Mesenchymal stem cell (in vitro differentiated cells and primary cell): ENCODE measurements around the gene TLE7. TPM values are rescaled to one million over a fixed set of nuclear protein-coding genes. Genes with fewer than 3 reads are reported as not detected.

Experiments used
- DNase-seq: peaks from one replicate; pipeline ENCODE4 v3.0.0-alpha.2; 2013
- H2AFZ ChIP-seq: one replicate; pipeline ENCODE4 v1.6.1; 2013; ENCODE audit warnings: low read depth, mild to moderate bottlenecking, control low read depth, inconsistent platforms, low read length, moderate library complexity
- H2AK5ac ChIP-seq: 2 replicates; pipeline ENCODE4 v1.6.1; 2013; ENCODE audit warnings: low read length, moderate library complexity, mild to moderate bottlenecking, inconsistent platforms; ENCODE audit not compliant: severe bottlenecking
- H2BK120ac ChIP-seq: one replicate; pipeline ENCODE4 v1.6.1; 2013; ENCODE audit warnings: low read depth, mild to moderate bottlenecking, inconsistent platforms, low read length, moderate library complexity
- H2BK12ac ChIP-seq, 2 experiments: one replicate each; pipeline ENCODE4 v1.6.1; 2013; ENCODE audit warnings: inconsistent platforms in 2 of 2, low read length in 2 of 2, mild to moderate bottlenecking in 2 of 2, moderate library complexity in 2 of 2, control low read depth in 1 of 2
- H2BK15ac ChIP-seq: one replicate; pipeline ENCODE4 v1.6.1; 2013; ENCODE audit warnings: mild to moderate bottlenecking, low read depth, inconsistent platforms; ENCODE audit not compliant: poor library complexity, severe bottlenecking
- H2BK5ac ChIP-seq: 2 replicates; pipeline ENCODE4 v1.6.1; 2013; ENCODE audit warnings: low read depth, mild to moderate bottlenecking, low read length, control low read depth, inconsistent platforms; ENCODE audit not compliant: poor library complexity, severe bottlenecking
- H3K14ac ChIP-seq, 2 experiments: one replicate each; pipeline ENCODE4 v1.6.1; 2013; ENCODE audit warnings: inconsistent platforms in 2 of 2, low read length in 2 of 2, control low read depth in 1 of 2, mild to moderate bottlenecking in 1 of 2, moderate library complexity in 1 of 2
- H3K18ac ChIP-seq, 2 experiments: one replicate each; pipeline ENCODE4 v1.6.1; 2013; ENCODE audit warnings: inconsistent platforms in 2 of 2, low read length in 2 of 2, control low read depth in 1 of 2, low read depth in 1 of 2, mild to moderate bottlenecking in 1 of 2
- H3K23ac ChIP-seq, 2 experiments: one replicate each; pipeline ENCODE4 v1.6.1; 2013; ENCODE audit warnings: inconsistent platforms in 2 of 2, low read length in 2 of 2, mild to moderate bottlenecking in 2 of 2, moderate library complexity in 2 of 2, control low read depth in 1 of 2
- H3K27ac ChIP-seq: 2 replicates; pipeline ENCODE4 v1.5.1; 2013; ENCODE audit warnings: mild to moderate bottlenecking, moderate library complexity, low read length, control low read depth, inconsistent platforms; ENCODE audit not compliant: poor library complexity, severe bottlenecking
- H3K27me3 ChIP-seq, 2 experiments: 2 replicates each; pipeline versions ENCODE4 v1.6.1 to v1.7.0; 2013; ENCODE audit warnings: low read length in 2 of 2, mild to moderate bottlenecking in 2 of 2, moderate library complexity in 2 of 2, control low read depth in 1 of 2, inconsistent platforms in 1 of 2; ENCODE audit not compliant: control insufficient read depth in 1 of 2, insufficient read depth in 1 of 2
- H3K36me3 ChIP-seq, 2 experiments: 2 replicates each; pipeline versions ENCODE4 v1.6.1 to v1.7.0; 2013; ENCODE audit warnings: low read length in 2 of 2, control low read depth in 1 of 2, inconsistent platforms in 1 of 2, low read depth in 1 of 2, mild to moderate bottlenecking in 1 of 2; ENCODE audit not compliant: insufficient read depth in 2 of 2, control insufficient read depth in 1 of 2
- H3K4ac ChIP-seq, 2 experiments: one replicate each; pipeline ENCODE4 v1.6.1; 2013; ENCODE audit warnings: inconsistent platforms in 2 of 2, low read length in 2 of 2, mild to moderate bottlenecking in 2 of 2, moderate library complexity in 2 of 2, control low read depth in 1 of 2, low read depth in 1 of 2
- H3K4me1 ChIP-seq: 2 replicates; pipeline ENCODE4 v1.6.1; 2013; ENCODE audit warnings: low read depth, low read length, control low read depth; ENCODE audit not compliant: control insufficient read depth, insufficient read depth
- H3K4me2 ChIP-seq: 2 replicates; pipeline ENCODE4 v1.6.1; 2013; ENCODE audit warnings: low read length, mild to moderate bottlenecking, inconsistent platforms; ENCODE audit not compliant: poor library complexity, severe bottlenecking
- H3K4me3 ChIP-seq, 2 experiments: 2 replicates each; pipeline versions ENCODE4 v1.5.1 to v1.7.0; 2013; ENCODE audit warnings: low read length in 2 of 2, mild to moderate bottlenecking in 2 of 2, control low read depth in 1 of 2, low read depth in 1 of 2; ENCODE audit not compliant: insufficient read depth in 1 of 2
- H3K79me1 ChIP-seq: replicated peaks from 2 replicates; pipeline ENCODE4 v1.6.1; 2013; ENCODE audit warnings: mild to moderate bottlenecking, control low read depth, low read length, inconsistent platforms; ENCODE audit not compliant: poor library complexity, severe bottlenecking
- H3K9ac ChIP-seq: 2 replicates; pipeline ENCODE4 v1.7.0; 2013; ENCODE audit warnings: mild to moderate bottlenecking, low read length, moderate library complexity
- H3K9me3 ChIP-seq: 2 replicates; pipeline ENCODE4 v1.7.0; 2013; ENCODE audit warnings: mild to moderate bottlenecking, low read length; ENCODE audit not compliant: control insufficient read depth
- H4K8ac ChIP-seq: one replicate; pipeline ENCODE4 v1.6.1; 2013; ENCODE audit warnings: inconsistent platforms, mild to moderate bottlenecking, low read length, moderate library complexity
- H4K91ac ChIP-seq: one replicate; pipeline ENCODE4 v1.6.1; 2013; ENCODE audit warnings: mild to moderate bottlenecking, low read length, inconsistent platforms
- WGBS: methylation state at CpG from one replicate; pipeline ENCODE4 v1.1.7; 2013; ENCODE audit warnings: mixed read lengths; 5-methylcytosine and 5-hydroxymethylcytosine counted together
- polyA plus RNA-seq, 2 experiments: library from polyadenylated mRNA; stranded (reverse); fragments of 200-250 nt; gene quantifications; one replicate each; pipeline ENCODE4 v1.2.3, GENCODE V29; 2013

TLE7 gene
- not detected for polyA plus RNA-seq (2013, experiment 1 of 2)
- polyA plus RNA-seq (2013, experiment 2 of 2): not detected

DNA sequence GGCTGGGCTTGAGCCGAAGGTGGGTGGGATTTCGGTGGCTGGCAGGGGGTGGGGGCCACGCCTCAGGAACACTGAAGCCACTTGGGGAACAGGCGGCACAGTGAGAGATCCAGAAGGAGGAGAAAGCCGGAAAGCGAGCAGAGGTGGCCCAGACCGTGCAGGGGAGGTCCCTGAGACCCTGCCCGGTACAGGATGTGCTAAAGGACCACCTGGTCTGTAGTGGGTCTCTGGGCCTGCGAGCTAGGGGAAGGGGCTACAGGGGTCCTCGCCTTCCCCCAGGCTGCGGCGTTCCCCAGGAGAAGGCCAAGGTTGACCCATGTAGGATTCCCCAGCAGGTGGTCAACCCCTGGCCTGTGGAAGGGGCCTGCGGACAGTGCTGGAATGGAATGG lies at the start of gene TLE7:
TSS of gene TLE7 (minus strand) at position 4 of the 390 bp plus-strand sequence. CDS start 8,730 bp downstream, outside the sequence.
- Histone ChIP-seq H3K27ac (no peak within 1 kb of the TSS), H3K18ac (no peak within 1 kb of the TSS), H3K9me3 (peaks cover 41% of the 10 kb centered on the region), H2BK12ac (no peak within 1 kb of the TSS), H3K23ac (no peak within 1 kb of the TSS), H4K91ac (no peak within 1 kb of the TSS), H3K79me1 (no peaks in the 10 kb centered on the region), H3K4me1 (no peaks in the 10 kb centered on the region), H3K4me2 (no peak within 1 kb of the TSS), H4K8ac (no peak within 1 kb of the TSS), H3K4ac (no peak within 1 kb of the TSS), H2BK5ac (no peak within 1 kb of the TSS), H2BK15ac (no peak within 1 kb of the TSS), H3K9ac (no peak within 1 kb of the TSS), H2BK120ac (no peak within 1 kb of the TSS), H2AFZ (no peak within 1 kb of the TSS), H3K27me3 (peaks cover 0 to 9% of the 10 kb centered on the region in 2 experiments), H3K36me3 (peaks cover 0 to 2% of the 10 kb centered on the region in 2 experiments), H3K4me3 (no peak within 1 kb of the TSS), H3K14ac (no peak within 1 kb of the TSS), H2AK5ac (no peak within 1 kb of the TSS)
- WGBS: 88% methylated on average over 13 of the region's 13 CpGs
- DNase-seq: no peak

GRCh38 chr16:71491054-71491453 lies 49.2 kb upstream of the TLE7 start:
- Histone ChIP-seq H2AK5ac (no peak overlapping the region), H3K9ac (no peak overlapping the region), H3K36me3 (no peaks in the 10 kb centered on the region), H2BK15ac (no peak overlapping the region), H3K4ac (no peak overlapping the region), H3K9me3 (no peaks in the 10 kb centered on the region), H2BK5ac (no peak overlapping the region), H3K4me3 (no peak overlapping the region), H2AFZ (no peak overlapping the region), H3K27me3 (peaks cover 0 to 9% of the 10 kb centered on the region in 2 experiments), H4K91ac (no peak overlapping the region), H2BK12ac (no peak overlapping the region), H3K79me1 (no peaks in the 10 kb centered on the region), H2BK120ac (no peak overlapping the region), H4K8ac (no peak overlapping the region), H3K14ac (no peak overlapping the region), H3K4me2 (no peak overlapping the region), H3K23ac (no peak overlapping the region), H3K4me1 (no peaks in the 10 kb centered on the region), H3K18ac (no peak overlapping the region), H3K27ac (no peak overlapping the region)
- 27% methylated on average over 2 of the region's 3 CpGs for WGBS
- no peak for DNase-seq

DNA sequence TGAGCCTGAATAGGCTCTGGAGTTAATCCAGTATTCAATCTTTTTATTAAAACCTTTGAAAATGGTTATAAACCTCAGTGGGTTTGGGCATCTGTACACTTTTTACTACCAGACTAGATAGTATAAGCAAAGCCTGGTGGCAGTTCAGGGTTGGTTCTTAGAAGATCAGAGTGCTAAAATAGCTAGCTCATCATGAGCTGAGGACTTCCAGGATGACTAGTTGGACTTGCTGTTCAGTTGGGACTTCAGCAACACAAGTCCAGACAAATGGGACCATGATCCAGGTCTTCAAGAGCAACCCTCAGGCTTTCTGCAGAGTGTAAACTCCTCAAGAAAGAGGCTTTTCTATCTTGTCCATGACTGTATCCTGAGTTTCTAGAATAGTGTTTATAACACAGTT lies 48.5 kb upstream of the TLE7 start:
- Histone ChIP-seq H2AK5ac (no peak overlapping the region), H3K4ac (no peak overlapping the region), H3K27me3 (peaks cover 0 to 9% of the 10 kb centered on the region in 2 experiments), H2BK15ac (no peak overlapping the region), H3K18ac (no peak overlapping the region), H2BK120ac (no peak overlapping the region), H2BK12ac (no peak overlapping the region), H3K4me3 (no peak overlapping the region), H3K36me3 (no peaks in the 10 kb centered on the region), H3K14ac (no peak overlapping the region), H2BK5ac (no peak overlapping the region), H3K23ac (no peak overlapping the region), H4K8ac (no peak overlapping the region), H3K4me1 (no peaks in the 10 kb centered on the region), H4K91ac (no peak overlapping the region), H3K9ac (no peak overlapping the region), H2AFZ (no peak overlapping the region), H3K4me2 (no peak overlapping the region), H3K79me1 (no peaks in the 10 kb centered on the region), H3K27ac (no peak overlapping the region), H3K9me3 (no peaks in the 10 kb centered on the region)
- DNase-seq: no peak

GRCh38 chr16:71489122-71489521 lies 47.3 kb upstream of the TLE7 start, which contains the start of gene ZNF19:
Gene ZNF19 (minus strand): TSS chr16:71489324. CDS start chr16:71482114, 7,210 bp downstream.
- no peak within 1 kb of the TSS for H3K4me3 ChIP-seq
- no peak within 1 kb of the TSS for H2AK5ac ChIP-seq
- H3K23ac ChIP-seq: no peak within 1 kb of the TSS
- H3K4ac ChIP-seq: no peak within 1 kb of the TSS
- H2BK15ac ChIP-seq: no peak within 1 kb of the TSS
- WGBS: 93% methylated on average over 22 of the region's 22 CpGs
- H3K9ac ChIP-seq: no peak within 1 kb of the TSS
- no peak for DNase-seq
- no peak within 1 kb of the TSS for H4K91ac ChIP-seq
- H3K79me1 ChIP-seq: no peaks in the 10 kb centered on the region
- no peaks in the 10 kb centered on the region for H3K9me3 ChIP-seq
- H3K36me3 ChIP-seq: no peaks in the 10 kb centered on the region
- no peak within 1 kb of the TSS for H2BK120ac ChIP-seq
- H3K14ac ChIP-seq: no peak within 1 kb of the TSS
- H3K4me2 ChIP-seq: no peak within 1 kb of the TSS
- no peak within 1 kb of the TSS for H2BK5ac ChIP-seq
- H4K8ac ChIP-seq: no peak within 1 kb of the TSS
- no peak within 1 kb of the TSS for H2AFZ ChIP-seq
- H3K27me3 ChIP-seq: peaks cover 0 to 9% of the 10 kb centered on the region in 2 experiments
- no peak within 1 kb of the TSS for H3K27ac ChIP-seq
- peaks cover 1% of the 10 kb centered on the region for H3K4me1 ChIP-seq
- no peak within 1 kb of the TSS for H3K18ac ChIP-seq
- H2BK12ac ChIP-seq: no peak within 1 kb of the TSS
